Measurements from ENCODE around the gene PLEKHG7. TPM values are rescaled to one million over a fixed set of nuclear protein-coding genes. Genes with fewer than 3 reads are reported as not detected.

The PLEKHG7 gene
- polyA plus RNA-seq, 3 donors = not detected

GRCh38 chr12:92730758-92731157 lies 28.0 kb downstream of the PLEKHG7 start:
- H2AFZ ChIP-seq (ENCODE audit: insufficient read depth, low read depth, low read length, poor library complexity, severe bottlenecking) = no peak overlapping the region
- 100% methylated on average over 1 of the region's 5 CpGs for WGBS (ENCODE audit: insufficient coverage)
- H3K9ac ChIP-seq (ENCODE audit: insufficient read depth, low read length, poor library complexity, severe bottlenecking) = no peak overlapping the region
- peaks cover 0 to 6% of the 10 kb centered on the region in 2 donors for H3K4me1 ChIP-seq (ENCODE audit: control insufficient read depth in 1 of 2, insufficient read depth in 2 of 2, low read length in 2 of 2)
- no peak overlapping the region for H3K27ac ChIP-seq (ENCODE audit: low read depth in 1 of 2, low read length in 2 of 2)
- Mint-ChIP-seq H3K27me3 (ENCODE audit: low read depth in 3 of 3) (peaks cover 0 to 5% (median 2%) of the 10 kb centered on the region in 3 donors), H3K36me3 (peaks cover 0 to 1% of the 10 kb centered on the region in 2 donors), H3K4me3 (no peak overlapping the region), H3K27ac (no peak overlapping the region), H3K4me1 (peaks cover 12% of the 10 kb centered on the region), H3K9me3 (peaks cover 0 to 3% (median 2%) of the 10 kb centered on the region in 7 donors)
- DNase-seq = no peak
- H3K36me3 ChIP-seq (replicated peaks in 1 of 2; ENCODE audit: control insufficient read depth in 1 of 2, insufficient read depth in 2 of 2, low read length in 2 of 2) = no peaks in the 10 kb centered on the region
- no peaks in the 10 kb centered on the region for H3K27me3 ChIP-seq (ENCODE audit: control insufficient read depth in 2 of 2, insufficient read depth in 2 of 2, low read length in 2 of 2)
- no peaks in the 10 kb centered on the region for H3K9me3 ChIP-seq (replicated peaks in 1 of 2; ENCODE audit: control insufficient read depth in 1 of 2, insufficient read depth in 1 of 2, low read length in 2 of 2)
- H3K79me2 ChIP-seq (ENCODE audit: insufficient read depth, low read length) = no peaks in the 10 kb centered on the region
- intact Hi-C loops (cut with micrococcal nuclease) = no loop called here
- no peak overlapping the region for H3K4me2 ChIP-seq (replicated peaks; ENCODE audit: extremely low read depth, low read length, poor library complexity, severe bottlenecking)
- H4K20me1 ChIP-seq (ENCODE audit: insufficient read depth, low read length) = no peaks in the 10 kb centered on the region
- TF ChIP-seq CTCF (IDR thresholded peaks at IDR 0.05) = no peak
- no peak overlapping the region for H3K4me3 ChIP-seq (replicated peaks in 1 of 3; ENCODE audit: low read depth in 2 of 3, low read length in 3 of 3)

DNA sequence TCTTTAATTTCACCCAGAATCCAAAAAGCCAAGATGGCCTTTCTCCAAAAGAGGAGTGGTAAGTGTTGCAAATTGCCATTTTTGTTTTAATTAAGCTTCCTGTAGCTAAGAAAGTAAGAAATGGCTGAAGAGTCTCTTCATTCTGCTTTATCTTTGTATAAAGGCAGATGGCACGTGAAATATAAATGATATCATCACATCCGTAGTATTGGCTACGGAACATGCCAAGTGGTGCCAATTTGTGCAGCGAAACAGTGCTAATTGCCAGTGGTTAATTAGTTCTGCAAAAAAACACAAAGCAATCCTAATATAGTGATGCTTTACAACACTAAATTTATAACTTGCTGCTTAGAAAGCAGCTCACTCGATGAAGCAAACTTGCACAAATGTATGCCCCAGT lies 29.4 kb downstream of the PLEKHG7 start:
- Mint-ChIP-seq H3K36me3 (peaks cover 0 to 1% of the 10 kb centered on the region in 2 donors), H3K4me3 (no peak overlapping the region), H3K27me3 (ENCODE audit: low read depth in 3 of 3) (peaks cover 0 to 3% (median 2%) of the 10 kb centered on the region in 3 donors), H3K27ac (no peak overlapping the region), H3K9me3 (peaks cover 0 to 3% (median 0%) of the 10 kb centered on the region in 7 donors), H3K4me1 (peaks cover 12% of the 10 kb centered on the region)
- TF ChIP-seq CTCF (IDR thresholded peaks at IDR 0.05) = no peak
- DNase-seq = no peak
- H3K4me3 ChIP-seq (replicated peaks in 1 of 3; ENCODE audit: low read depth in 2 of 3, low read length in 3 of 3) = no peak overlapping the region
- H2AFZ ChIP-seq (ENCODE audit: insufficient read depth, low read depth, low read length, poor library complexity, severe bottlenecking) = no peak overlapping the region
- intact Hi-C loops (cut with micrococcal nuclease) = no loop called here
- H3K4me1 ChIP-seq (ENCODE audit: control insufficient read depth in 1 of 2, insufficient read depth in 2 of 2, low read length in 2 of 2) = peaks cover 0 to 6% of the 10 kb centered on the region in 2 donors
- no peaks in the 10 kb centered on the region for H3K79me2 ChIP-seq (ENCODE audit: insufficient read depth, low read length)
- no peaks in the 10 kb centered on the region for H4K20me1 ChIP-seq (ENCODE audit: insufficient read depth, low read length)
- no peak overlapping the region for H3K9ac ChIP-seq (ENCODE audit: insufficient read depth, low read length, poor library complexity, severe bottlenecking)
- no peak overlapping the region for H3K27ac ChIP-seq (ENCODE audit: low read depth in 1 of 2, low read length in 2 of 2)
- no peaks in the 10 kb centered on the region for H3K9me3 ChIP-seq (replicated peaks in 1 of 2; ENCODE audit: control insufficient read depth in 1 of 2, insufficient read depth in 1 of 2, low read length in 2 of 2)
- H3K27me3 ChIP-seq (ENCODE audit: control insufficient read depth in 2 of 2, insufficient read depth in 2 of 2, low read length in 2 of 2) = no peaks in the 10 kb centered on the region
- no peak overlapping the region for H3K4me2 ChIP-seq (replicated peaks; ENCODE audit: extremely low read depth, low read length, poor library complexity, severe bottlenecking)
- 100% methylated on average over 1 of the region's 5 CpGs for WGBS (ENCODE audit: insufficient coverage)
- no peaks in the 10 kb centered on the region for H3K36me3 ChIP-seq (replicated peaks in 1 of 2; ENCODE audit: control insufficient read depth in 1 of 2, insufficient read depth in 2 of 2, low read length in 2 of 2)
